PFSK-1 (cell line): ENCODE results near the gene KIF6.

Experiments
- FOXP2 ChIP-seq: optimal IDR thresholded peaks from 2 replicates; pipeline ENCODE3; 2011; ENCODE audit warnings: borderline replicate concordance, control low read depth, inconsistent platforms; ENCODE audit not compliant: insufficient read depth; ENCODE audit errors: extremely low read length, extremely low read depth
- POLR2AphosphoS5 ChIP-seq: IDR thresholded peaks from 2 replicates; pipeline ENCODE4 v1.6.1; 2012; ENCODE audit warnings: low read depth, mild to moderate bottlenecking, control low read depth, low read length, moderate library complexity
- SIN3A ChIP-seq: IDR thresholded peaks from 2 replicates; pipeline ENCODE4 v1.6.1; 2012; ENCODE audit warnings: mild to moderate bottlenecking, low read length, moderate library complexity, borderline replicate concordance; ENCODE audit not compliant: insufficient read depth
- TAF1 ChIP-seq: IDR thresholded peaks from 2 replicates; pipeline ENCODE4 v1.6.1; 2012; ENCODE audit warnings: low read length, control low read depth, borderline replicate concordance; ENCODE audit not compliant: insufficient read depth
- TF ChIP-seq, protein P1 (sequence below), 2 experiments: IDR thresholded peaks; 2 replicates each; pipeline versions ENCODE4 v1.6.1 to v1.8.0; 2011 to 2012; ENCODE audit warnings: low read depth in 2 of 2, low read length in 2 of 2, control low read depth in 1 of 2, inconsistent platforms in 1 of 2, mild to moderate bottlenecking in 1 of 2, moderate library complexity in 1 of 2; ENCODE audit not compliant: insufficient read depth in 1 of 2

DNA sequence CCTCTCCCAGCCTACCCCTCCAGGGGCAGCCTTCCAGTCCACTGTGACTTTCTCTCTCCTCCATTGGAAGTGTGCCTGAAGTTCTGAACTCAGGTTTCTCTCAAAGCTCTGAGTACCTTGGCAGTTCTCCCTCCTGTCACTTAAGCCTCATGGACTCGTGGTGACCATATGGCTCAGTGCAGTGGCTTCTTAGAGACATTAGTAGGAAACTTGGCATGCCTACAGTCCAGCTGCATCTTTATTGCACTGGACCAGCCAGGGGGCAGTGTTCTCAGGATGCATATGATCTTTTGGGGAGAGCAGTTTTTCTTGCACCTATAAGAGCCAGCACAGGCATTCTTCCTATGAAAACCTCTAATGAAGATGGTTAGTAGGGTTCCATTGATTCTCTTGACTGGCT is 355.2 kb downstream of the KIF6 start:
- TF ChIP-seq SIN3A (no peak), POLR2AphosphoS5 (no peak), TAF1 (no peak), FOXP2 (no peak)
- TF ChIP-seq, protein P1, sequence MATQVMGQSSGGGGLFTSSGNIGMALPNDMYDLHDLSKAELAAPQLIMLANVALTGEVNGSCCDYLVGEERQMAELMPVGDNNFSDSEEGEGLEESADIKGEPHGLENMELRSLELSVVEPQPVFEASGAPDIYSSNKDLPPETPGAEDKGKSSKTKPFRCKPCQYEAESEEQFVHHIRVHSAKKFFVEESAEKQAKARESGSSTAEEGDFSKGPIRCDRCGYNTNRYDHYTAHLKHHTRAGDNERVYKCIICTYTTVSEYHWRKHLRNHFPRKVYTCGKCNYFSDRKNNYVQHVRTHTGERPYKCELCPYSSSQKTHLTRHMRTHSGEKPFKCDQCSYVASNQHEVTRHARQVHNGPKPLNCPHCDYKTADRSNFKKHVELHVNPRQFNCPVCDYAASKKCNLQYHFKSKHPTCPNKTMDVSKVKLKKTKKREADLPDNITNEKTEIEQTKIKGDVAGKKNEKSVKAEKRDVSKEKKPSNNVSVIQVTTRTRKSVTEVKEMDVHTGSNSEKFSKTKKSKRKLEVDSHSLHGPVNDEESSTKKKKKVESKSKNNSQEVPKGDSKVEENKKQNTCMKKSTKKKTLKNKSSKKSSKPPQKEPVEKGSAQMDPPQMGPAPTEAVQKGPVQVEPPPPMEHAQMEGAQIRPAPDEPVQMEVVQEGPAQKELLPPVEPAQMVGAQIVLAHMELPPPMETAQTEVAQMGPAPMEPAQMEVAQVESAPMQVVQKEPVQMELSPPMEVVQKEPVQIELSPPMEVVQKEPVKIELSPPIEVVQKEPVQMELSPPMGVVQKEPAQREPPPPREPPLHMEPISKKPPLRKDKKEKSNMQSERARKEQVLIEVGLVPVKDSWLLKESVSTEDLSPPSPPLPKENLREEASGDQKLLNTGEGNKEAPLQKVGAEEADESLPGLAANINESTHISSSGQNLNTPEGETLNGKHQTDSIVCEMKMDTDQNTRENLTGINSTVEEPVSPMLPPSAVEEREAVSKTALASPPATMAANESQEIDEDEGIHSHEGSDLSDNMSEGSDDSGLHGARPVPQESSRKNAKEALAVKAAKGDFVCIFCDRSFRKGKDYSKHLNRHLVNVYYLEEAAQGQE (IDR thresholded peaks at IDR 0.05; ENCODE audit: insufficient read depth in 1 of 2, low read depth in 2 of 2, low read length in 2 of 2): no peak
